Tibial artery (tissue), 4 donors: Measurements from ENCODE around the gene FAM177A1.

Experiments
- DNase-seq, 2 donors: peaks; one replicate each; pipeline ENCODE4 v3.0.0-alpha.2; 2019
- H3K27ac ChIP-seq, 2 donors: fragments of 200-600 bp; sonication (generic) in 1 of 2; 1 replicate in 1 of 2; 2 replicates in 1 of 2; pipeline ENCODE4 v1.5.1; 2018 to 2019; ENCODE audit warnings: mild to moderate bottlenecking in 1 of 2
- H3K27me3 ChIP-seq, 2 donors: fragments of 200-600 bp; sonication (generic) in 1 of 2; one replicate each; pipeline versions ENCODE4 v1.5.1 to v1.6.0; 2016 to 2019
- H3K36me3 ChIP-seq, 3 donors: fragments of 200-600 bp; sonication (generic) in 2 of 3; one replicate each; pipeline ENCODE4 v1.5.1; 2016 to 2019; ENCODE audit warnings: mild to moderate bottlenecking in 2 of 3
- H3K4me1 ChIP-seq, 4 donors: fragments of 200-600 bp; sonication (generic) in 2 of 4; 1 replicate in 3 of 4; 2 replicates in 1 of 4; pipeline ENCODE4 v1.5.1; 2016 to 2019
- H3K4me3 ChIP-seq, 2 donors: fragments of 200-600 bp; sonication (generic) in 1 of 2; 1 replicate in 1 of 2; 2 replicates in 1 of 2; pipeline ENCODE4 v1.5.1; 2018 to 2019; ENCODE audit warnings: mild to moderate bottlenecking in 2 of 2
- H3K9me3 ChIP-seq, 3 donors: fragments of 200-600 bp; sonication (generic) in 1 of 3; one replicate each; pipeline ENCODE4 v1.5.1; 2016 to 2019
- intact Hi-C: fragments of 100-400 bp; cut with DNase I; formaldehyde crosslinking; loops from one replicate; pipeline ENCODE4 v1.15.0; 2023; ENCODE audit warnings: low total_unique reads
- TF ChIP-seq, protein P1 (sequence below), 2 experiments: fragments of 200-600 bp in 1 of 2; fragments of 450-650 bp in 1 of 2; IDR thresholded peaks; one replicate each; pipeline ENCODE4 v1.5.1; 2017 to 2019; ENCODE audit warnings: antibody characterized with exemption in 2 of 2, mild to moderate bottlenecking in 1 of 2, moderate library complexity in 1 of 2

Gene FAM177A1, protein sequence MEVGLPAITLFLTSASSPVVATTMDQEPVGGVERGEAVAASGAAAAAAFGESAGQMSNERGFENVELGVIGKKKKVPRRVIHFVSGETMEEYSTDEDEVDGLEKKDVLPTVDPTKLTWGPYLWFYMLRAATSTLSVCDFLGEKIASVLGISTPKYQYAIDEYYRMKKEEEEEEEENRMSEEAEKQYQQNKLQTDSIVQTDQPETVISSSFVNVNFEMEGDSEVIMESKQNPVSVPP

DNA sequence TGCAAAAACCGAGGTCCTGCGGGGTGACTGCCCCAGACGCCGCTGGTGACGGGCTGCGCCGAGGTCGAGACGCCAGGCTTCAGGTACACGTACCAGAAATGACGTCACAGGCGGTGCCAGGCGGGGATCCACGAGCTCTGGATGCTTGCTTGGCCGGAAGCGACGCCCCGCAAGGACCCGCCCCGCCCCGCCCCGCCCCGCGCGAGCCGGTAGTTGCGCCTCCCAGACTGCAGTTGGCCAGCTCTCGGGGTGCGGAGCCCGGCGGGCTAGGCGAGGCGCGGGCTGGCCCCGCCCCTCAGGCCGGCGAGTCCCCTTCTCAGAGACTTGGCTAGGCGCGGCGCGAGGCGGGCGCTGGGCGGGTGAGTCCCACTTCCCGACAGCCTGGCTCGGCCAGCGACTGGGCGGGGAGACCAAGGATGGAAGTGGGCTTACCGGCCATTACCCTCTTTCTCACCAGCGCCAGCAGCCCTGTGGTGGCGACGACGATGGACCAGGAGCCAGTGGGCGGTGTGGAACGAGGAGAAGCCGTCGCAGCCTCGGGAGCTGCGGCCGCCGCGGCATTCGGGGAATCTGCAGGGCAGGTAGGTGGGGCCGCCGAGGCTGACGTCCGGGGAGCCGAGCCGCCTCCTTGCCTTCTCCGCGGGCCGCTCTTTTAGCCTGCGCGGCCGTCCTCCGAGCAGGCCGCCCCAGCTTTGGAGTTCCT lies at the start of gene FAM177A1:
Gene FAM177A1, plus strand, starts transcription at position 225 of the 703 bp plus-strand sequence. Its CDS starts 192 bp downstream, at position 417.
- intact Hi-C loops: loop anchor here (5.0 to 10.0 kb wide), 4 partner anchors 64 to 289 kb away; partner anchors contain the start of genes PPP2R3C, PRORP and SRP54
- DNase-seq: peak; percentile 97 to 99
- TF ChIP-seq, protein P1, sequence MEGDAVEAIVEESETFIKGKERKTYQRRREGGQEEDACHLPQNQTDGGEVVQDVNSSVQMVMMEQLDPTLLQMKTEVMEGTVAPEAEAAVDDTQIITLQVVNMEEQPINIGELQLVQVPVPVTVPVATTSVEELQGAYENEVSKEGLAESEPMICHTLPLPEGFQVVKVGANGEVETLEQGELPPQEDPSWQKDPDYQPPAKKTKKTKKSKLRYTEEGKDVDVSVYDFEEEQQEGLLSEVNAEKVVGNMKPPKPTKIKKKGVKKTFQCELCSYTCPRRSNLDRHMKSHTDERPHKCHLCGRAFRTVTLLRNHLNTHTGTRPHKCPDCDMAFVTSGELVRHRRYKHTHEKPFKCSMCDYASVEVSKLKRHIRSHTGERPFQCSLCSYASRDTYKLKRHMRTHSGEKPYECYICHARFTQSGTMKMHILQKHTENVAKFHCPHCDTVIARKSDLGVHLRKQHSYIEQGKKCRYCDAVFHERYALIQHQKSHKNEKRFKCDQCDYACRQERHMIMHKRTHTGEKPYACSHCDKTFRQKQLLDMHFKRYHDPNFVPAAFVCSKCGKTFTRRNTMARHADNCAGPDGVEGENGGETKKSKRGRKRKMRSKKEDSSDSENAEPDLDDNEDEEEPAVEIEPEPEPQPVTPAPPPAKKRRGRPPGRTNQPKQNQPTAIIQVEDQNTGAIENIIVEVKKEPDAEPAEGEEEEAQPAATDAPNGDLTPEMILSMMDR (IDR thresholded peaks at IDR 0.05): no peak
- H3K4me1 ChIP-seq: peaks cover 0 to 47% (median 21%) of the 10 kb centered on the region in 4 donors
- peaks cover 0 to 3% (median 0%) of the 10 kb centered on the region in 3 donors for H3K36me3 ChIP-seq
- H3K27me3 ChIP-seq: no peaks in the 10 kb centered on the region
- H3K9me3 ChIP-seq: no peaks in the 10 kb centered on the region
- H3K27ac ChIP-seq: peak within 1 kb of the TSS; percentile 96 to 97
- peak within 1 kb of the TSS; percentile 70 to 82 for H3K4me3 ChIP-seq

DNA sequence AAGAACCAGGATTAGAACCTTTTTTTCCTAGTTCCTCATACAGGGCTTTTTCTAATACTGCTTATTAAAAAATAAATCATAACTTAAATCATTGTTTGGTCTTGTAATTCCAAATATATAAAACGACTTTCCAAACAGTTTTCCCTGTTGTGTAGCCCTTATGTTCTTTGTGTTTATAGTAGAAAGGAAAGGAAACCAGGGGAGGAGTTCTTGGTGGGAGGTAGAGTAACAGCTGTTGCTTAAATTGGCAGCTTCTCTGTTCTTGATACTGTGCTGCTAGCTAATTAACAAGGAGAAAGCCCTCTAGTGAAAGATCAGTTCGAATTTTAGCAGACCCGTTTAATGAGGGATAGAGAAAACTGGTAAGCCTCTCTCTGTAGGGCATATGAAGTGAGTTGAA lies 48.3 kb upstream of the FAM177A1 start:
- Histone ChIP-seq H3K4me3 (no peak overlapping the region), H3K9me3 (no peaks in the 10 kb centered on the region), H3K27me3 (no peaks in the 10 kb centered on the region), H3K36me3 (peaks cover 0 to 43% (median 20%) of the 10 kb centered on the region in 3 donors), H3K4me1 (no peaks in the 10 kb centered on the region), H3K27ac (no peak overlapping the region)
- no peak for DNase-seq
- TF ChIP-seq, protein P1 (IDR thresholded peaks at IDR 0.05): no peak
- intact Hi-C loops: no loop called here

DNA sequence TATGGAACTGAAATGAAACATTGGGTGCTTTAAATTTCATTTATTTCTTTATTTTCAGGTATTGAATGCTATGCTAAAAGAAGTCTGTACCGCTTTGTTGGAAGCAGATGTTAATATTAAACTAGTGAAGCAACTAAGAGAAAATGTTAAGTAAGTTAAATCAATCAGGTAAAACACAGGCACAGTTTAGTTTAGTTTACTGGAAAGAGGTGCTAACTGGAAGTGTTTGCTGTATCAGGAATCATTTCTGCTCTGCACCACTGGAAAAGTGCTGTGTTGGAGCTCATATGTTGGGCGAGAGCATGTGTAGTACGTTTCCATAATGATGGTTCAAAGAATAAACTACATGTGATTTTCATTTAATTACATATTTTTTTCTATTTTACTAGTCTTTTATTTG lies 46.6 kb upstream of the FAM177A1 start:
- H3K27ac ChIP-seq: no peak overlapping the region
- intact Hi-C loops: no loop called here
- no peaks in the 10 kb centered on the region for H3K9me3 ChIP-seq
- H3K4me1 ChIP-seq: no peaks in the 10 kb centered on the region
- TF ChIP-seq, protein P1 (IDR thresholded peaks at IDR 0.05): no peak
- DNase-seq: no peak
- no peaks in the 10 kb centered on the region for H3K27me3 ChIP-seq
- H3K36me3 ChIP-seq: peaks cover 0 to 58% (median 32%) of the 10 kb centered on the region in 3 donors
- no peak overlapping the region for H3K4me3 ChIP-seq

DNA sequence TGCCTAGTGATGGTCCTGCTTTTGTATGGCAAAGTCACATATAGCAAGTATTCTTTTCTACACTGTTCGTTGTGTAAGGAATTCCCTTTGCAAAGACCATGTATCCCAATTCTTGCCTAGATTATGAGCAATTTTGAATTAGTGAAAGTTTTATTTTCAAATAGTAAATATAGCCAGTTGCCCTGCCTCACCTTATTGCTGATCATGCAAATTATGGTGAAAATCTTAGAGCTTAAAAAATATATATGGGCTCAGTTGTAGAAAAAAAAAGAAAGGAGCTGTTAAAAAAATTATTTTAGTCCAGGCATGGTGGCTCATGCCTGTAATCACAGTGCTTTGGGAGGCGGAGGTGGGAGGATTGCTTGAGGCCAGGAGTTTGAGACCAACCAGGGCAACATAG lies 44.5 kb upstream of the FAM177A1 start:
- Histone ChIP-seq H3K27ac (no peak overlapping the region), H3K4me3 (no peak overlapping the region), H3K27me3 (no peaks in the 10 kb centered on the region), H3K36me3 (peaks cover 0 to 71% (median 42%) of the 10 kb centered on the region in 3 donors), H3K9me3 (no peaks in the 10 kb centered on the region), H3K4me1 (no peaks in the 10 kb centered on the region)
- TF ChIP-seq, protein P1 (IDR thresholded peaks at IDR 0.05): no peak
- DNase-seq: no peak
- intact Hi-C loops: no loop called here

DNA sequence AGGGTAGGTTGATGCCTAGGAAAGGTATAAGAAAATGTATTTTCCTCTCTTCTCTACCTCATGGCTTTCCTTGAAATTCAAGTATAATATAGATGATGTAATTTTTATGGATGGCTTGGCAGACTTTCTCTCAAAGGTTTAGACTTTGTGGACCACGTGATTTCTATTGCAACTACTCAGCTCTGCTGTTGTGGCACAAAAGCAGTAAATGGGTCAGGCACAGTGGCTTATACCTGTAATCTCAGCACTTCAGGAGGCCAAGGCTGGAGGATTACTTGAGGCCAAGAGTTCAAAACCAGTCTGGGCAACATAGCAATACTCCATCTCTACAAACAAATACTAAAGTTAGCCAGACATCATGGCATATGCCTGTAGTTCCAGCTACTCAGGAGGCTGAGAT lies 41.2 kb upstream of the FAM177A1 start:
- TF ChIP-seq, protein P1 (IDR thresholded peaks at IDR 0.05): no peak
- no peaks in the 10 kb centered on the region for H3K9me3 ChIP-seq
- intact Hi-C loops: no loop called here
- DNase-seq: no peak
- H3K4me1 ChIP-seq: no peaks in the 10 kb centered on the region
- peaks cover 12 to 66% (median 49%) of the 10 kb centered on the region in 3 donors for H3K36me3 ChIP-seq
- H3K4me3 ChIP-seq: no peak overlapping the region
- no peaks in the 10 kb centered on the region for H3K27me3 ChIP-seq
- H3K27ac ChIP-seq: no peak overlapping the region
